Neuronal stem cell (in vitro differentiated cells): ENCODE measurements around the gene XBP1.
"Not testable (repeated sequence)": the region's sequence is repeated elsewhere in the genome, so short reads cannot be mapped to it uniquely, and the experiment has no call there.

Experiments
- DNase-seq: peaks from one replicate; pipeline ENCODE4 v3.0.0-alpha.2; 2013; ENCODE audit warnings: low spot score
- H2AFZ ChIP-seq: one replicate; pipeline ENCODE4 v1.6.1; 2013; ENCODE audit warnings: mild to moderate bottlenecking, low read length, inconsistent platforms
- H2AK5ac ChIP-seq: 2 replicates; pipeline ENCODE4 v1.6.1; 2013; ENCODE audit warnings: low read depth, mild to moderate bottlenecking, inconsistent platforms, low read length, moderate library complexity, mixed read lengths
- H2BK120ac ChIP-seq: 2 replicates; pipeline ENCODE4 v1.6.1; 2013; ENCODE audit warnings: low read depth, mild to moderate bottlenecking, inconsistent platforms, low read length, moderate library complexity, mixed read lengths
- H2BK12ac ChIP-seq: one replicate; pipeline ENCODE4 v1.6.1; 2013; ENCODE audit warnings: low read length, inconsistent platforms
- H2BK15ac ChIP-seq: 2 replicates; pipeline ENCODE4 v1.6.1; 2013; ENCODE audit warnings: mild to moderate bottlenecking, low read length, inconsistent platforms, mixed read lengths
- H2BK5ac ChIP-seq: one replicate; pipeline ENCODE4 v1.6.1; 2013; ENCODE audit warnings: inconsistent platforms, mild to moderate bottlenecking, low read length, moderate library complexity
- H3K14ac ChIP-seq: one replicate; pipeline ENCODE4 v1.6.1; 2013; ENCODE audit warnings: low read length, inconsistent platforms
- H3K18ac ChIP-seq: 2 replicates; pipeline ENCODE4 v1.6.1; 2013; ENCODE audit warnings: low read length, inconsistent platforms
- H3K23ac ChIP-seq: 2 replicates; pipeline ENCODE4 v1.6.1; 2013; ENCODE audit warnings: low read depth, mild to moderate bottlenecking, mixed read lengths, low read length, inconsistent platforms; ENCODE audit not compliant: poor library complexity
- H3K27ac ChIP-seq: replicated peaks from 3 replicates; pipeline ENCODE4 v1.5.1; 2013; ENCODE audit warnings: low read length, inconsistent platforms
- H3K27me3 ChIP-seq, 3 experiments: 2 replicates each; pipeline ENCODE4 v1.6.1; 2013; ENCODE audit warnings: low read length in 3 of 3, mild to moderate bottlenecking in 2 of 3, inconsistent platforms in 1 of 3, low read depth in 1 of 3, mixed read lengths in 1 of 3, moderate library complexity in 1 of 3; ENCODE audit not compliant: control insufficient read depth in 3 of 3, insufficient read depth in 3 of 3
- H3K36me3 ChIP-seq, 2 donors: replicated peaks in 1 of 2; 2 replicates each; pipeline ENCODE4 v1.6.1; 2013; ENCODE audit warnings: low read length in 2 of 2; ENCODE audit not compliant: control insufficient read depth in 2 of 2, insufficient read depth in 2 of 2
- H3K4ac ChIP-seq: 2 replicates; pipeline ENCODE4 v1.6.1; 2013; ENCODE audit warnings: inconsistent platforms, mild to moderate bottlenecking, low read length, moderate library complexity
- H3K4me1 ChIP-seq, 2 donors: 1 replicate in 1 of 2; 2 replicates in 1 of 2; pipeline ENCODE4 v1.6.1; 2013; ENCODE audit warnings: low read length in 2 of 2, low read depth in 1 of 2; ENCODE audit not compliant: control insufficient read depth in 2 of 2, insufficient read depth in 1 of 2
- H3K4me2 ChIP-seq: one replicate; pipeline ENCODE4 v1.6.1; 2013; ENCODE audit warnings: mild to moderate bottlenecking, low read length, inconsistent platforms; ENCODE audit not compliant: insufficient read depth, poor library complexity, severe bottlenecking
- H3K4me3 ChIP-seq, 2 donors: 2 replicates each; pipeline ENCODE4 v1.5.1; 2013; ENCODE audit warnings: low read length in 2 of 2, mild to moderate bottlenecking in 2 of 2, inconsistent platforms in 1 of 2, moderate library complexity in 1 of 2
- H3K79me1 ChIP-seq: one replicate; pipeline ENCODE4 v1.6.1; 2013; ENCODE audit warnings: low read depth, mild to moderate bottlenecking, inconsistent platforms, low read length, moderate library complexity
- H3K9ac ChIP-seq: one replicate; pipeline ENCODE4 v1.6.1; 2013; ENCODE audit warnings: mild to moderate bottlenecking, low read depth, low read length, inconsistent platforms; ENCODE audit not compliant: poor library complexity
- H3K9me3 ChIP-seq, 2 donors: replicated peaks in 1 of 2; 2 replicates each; pipeline versions ENCODE3 to v1.6.1; 2013; ENCODE audit warnings: low read length in 2 of 2, mild to moderate bottlenecking in 2 of 2, inconsistent platforms in 1 of 2, low read depth in 1 of 2, mixed read lengths in 1 of 2, moderate library complexity in 1 of 2; ENCODE audit not compliant: control insufficient read depth in 2 of 2, insufficient read depth in 1 of 2
- H4K8ac ChIP-seq: one replicate; pipeline ENCODE4 v1.6.1; 2013; ENCODE audit warnings: low read depth, mild to moderate bottlenecking, inconsistent platforms, low read length, moderate library complexity
- H4K91ac ChIP-seq: one replicate; pipeline ENCODE4 v1.6.1; 2013; ENCODE audit warnings: low read length, low read depth, mild to moderate bottlenecking, inconsistent platforms; ENCODE audit not compliant: poor library complexity
- WGBS, 2 donors: extraction: QIAGEN DNeasy Blood & Tissue Kit; methylation state at CpG; one replicate each; pipeline ENCODE4 v1.1.7; 2013; ENCODE audit warnings: missing lambda C conversion rate in 2 of 2, mixed read lengths in 1 of 2; ENCODE audit not compliant: insufficient read length in 2 of 2, insufficient replicate concordance in 1 of 2; ENCODE audit errors: extremely low coverage in 2 of 2; 5-methylcytosine and 5-hydroxymethylcytosine counted together

Gene XBP1

DNA sequence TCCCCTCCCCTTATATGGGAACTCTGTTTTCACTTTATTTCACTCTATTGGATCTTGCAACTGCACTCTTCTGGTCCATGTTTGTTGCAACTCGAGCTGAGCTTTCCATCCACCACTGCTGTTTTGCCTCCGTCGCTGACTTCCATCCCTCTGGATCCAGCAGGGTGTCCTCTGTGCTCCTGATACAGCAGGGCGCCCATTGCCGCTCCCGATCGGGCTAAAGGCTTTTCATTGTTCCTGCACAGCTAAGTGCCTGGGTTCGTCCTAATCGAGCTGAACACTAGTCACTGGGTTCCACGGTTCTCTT, 39.0 kb downstream of the XBP1 start:
- WGBS, 2 donors: no CpG with 5 or more reads among the region's 10 CpGs
- no peak for DNase-seq
- no peaks in the 10 kb centered on the region for H3K27me3 ChIP-seq
- no peak overlapping the region for H3K4ac ChIP-seq
- no peak overlapping the region for H3K9ac ChIP-seq
- H3K27ac ChIP-seq: no peak overlapping the region
- H2BK120ac ChIP-seq: no peak overlapping the region
- no peak overlapping the region for H3K14ac ChIP-seq
- H2BK15ac ChIP-seq: no peak overlapping the region
- H3K18ac ChIP-seq: no peak overlapping the region
- no peak overlapping the region for H2AFZ ChIP-seq
- H3K79me1 ChIP-seq: peaks cover 2% of the 10 kb centered on the region
- peaks cover 0 to 6% of the 10 kb centered on the region in 2 donors for H3K9me3 ChIP-seq
- no peak overlapping the region for H3K4me3 ChIP-seq
- H3K4me1 ChIP-seq: peaks cover 3 to 7% of the 10 kb centered on the region in 2 donors
- peaks cover 0 to 3% of the 10 kb centered on the region in 2 donors for H3K36me3 ChIP-seq
- H3K23ac ChIP-seq: no peak overlapping the region
- no peak overlapping the region for H4K91ac ChIP-seq
- H3K4me2 ChIP-seq: no peak overlapping the region
- no peak overlapping the region for H4K8ac ChIP-seq
- H2BK5ac ChIP-seq: no peak overlapping the region
- no peak overlapping the region for H2AK5ac ChIP-seq
- no peak overlapping the region for H2BK12ac ChIP-seq

DNA sequence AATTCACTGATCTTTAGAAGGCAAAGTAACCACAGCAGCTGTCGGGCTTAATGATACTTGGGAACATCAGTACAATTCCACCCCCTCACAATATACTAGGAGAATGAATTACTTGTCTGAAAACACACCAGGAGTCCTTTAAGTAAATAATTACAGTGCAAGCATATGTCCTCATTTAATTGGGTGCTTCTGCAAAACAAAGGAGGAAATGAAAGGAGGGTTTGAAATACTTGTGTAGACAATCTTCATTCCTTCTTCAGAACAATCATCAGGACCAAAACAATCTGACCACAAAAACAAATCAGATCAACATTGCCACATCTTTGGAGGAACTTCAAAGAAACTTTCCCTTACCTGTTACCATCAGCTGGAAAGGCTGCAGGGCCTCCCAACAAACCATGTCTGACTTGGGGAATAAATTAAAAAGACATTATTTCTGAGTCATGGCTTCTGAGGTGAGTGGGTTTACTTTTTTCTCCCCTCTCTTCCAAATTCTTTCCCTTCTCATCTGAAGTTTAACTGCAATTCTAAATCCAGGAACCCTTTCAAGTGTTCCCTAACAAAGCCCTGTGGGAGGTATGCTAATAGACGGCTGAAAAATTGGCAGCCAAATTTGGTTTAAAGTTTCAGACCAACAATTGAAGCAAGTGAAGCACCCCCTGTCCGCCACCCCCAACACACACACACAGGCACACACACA, 40.4 kb downstream of the XBP1 start:
- no CpG with 5 or more reads among the region's 3 CpGs for WGBS, 2 donors
- no peak for DNase-seq
- no peak overlapping the region for H3K4me3 ChIP-seq
- H2BK5ac ChIP-seq: no peak overlapping the region
- H3K4ac ChIP-seq: no peak overlapping the region
- no peak overlapping the region for H3K18ac ChIP-seq
- peak overlapping the region; percentile 80 for H2AFZ ChIP-seq
- H3K9me3 ChIP-seq: peaks cover 0 to 6% of the 10 kb centered on the region in 2 donors
- H4K8ac ChIP-seq: no peak overlapping the region
- no peak overlapping the region for H3K9ac ChIP-seq
- H3K4me2 ChIP-seq: no peak overlapping the region
- peaks cover 2% of the 10 kb centered on the region for H3K79me1 ChIP-seq
- peaks cover 3 to 7% of the 10 kb centered on the region in 2 donors for H3K4me1 ChIP-seq
- H3K23ac ChIP-seq: no peak overlapping the region
- peaks cover 0 to 5% of the 10 kb centered on the region in 2 donors for H3K36me3 ChIP-seq
- no peak overlapping the region for H2BK120ac ChIP-seq
- no peak overlapping the region for H3K27ac ChIP-seq
- no peak overlapping the region for H4K91ac ChIP-seq
- H3K14ac ChIP-seq: no peak overlapping the region
- no peak overlapping the region for H2BK12ac ChIP-seq
- H3K27me3 ChIP-seq: no peaks in the 10 kb centered on the region
- H2BK15ac ChIP-seq: no peak overlapping the region
- no peak overlapping the region for H2AK5ac ChIP-seq

DNA sequence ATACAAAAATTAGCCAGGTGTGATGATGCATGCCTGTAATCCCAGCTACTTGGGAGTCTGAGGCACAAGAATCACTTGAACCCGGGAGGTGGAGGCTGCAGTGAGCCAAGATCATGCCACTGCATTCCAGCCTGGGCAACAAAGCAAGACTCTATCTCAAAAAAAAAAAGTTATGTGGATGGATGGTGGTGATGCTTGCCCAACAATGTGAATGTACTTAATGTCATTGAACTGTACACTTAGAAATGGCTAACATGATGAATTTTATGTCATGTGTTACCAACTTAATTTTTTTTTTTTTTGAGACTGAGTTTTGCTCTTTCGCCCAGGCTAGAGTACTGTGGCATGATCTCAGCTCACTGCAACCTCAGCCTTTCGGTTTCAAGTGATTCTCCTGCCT, 45.9 kb downstream of the XBP1 start:
- H2AFZ ChIP-seq, H3K4me1 ChIP-seq, H3K14ac ChIP-seq, H2AK5ac ChIP-seq, H3K4me3 ChIP-seq, DNase-seq, H2BK12ac ChIP-seq, H2BK5ac ChIP-seq, H4K8ac ChIP-seq, H3K27me3 ChIP-seq, H2BK120ac ChIP-seq, H3K4me2 ChIP-seq, H3K9ac ChIP-seq, H3K79me1 ChIP-seq, H3K9me3 ChIP-seq, H3K18ac ChIP-seq, H3K23ac ChIP-seq, H4K91ac ChIP-seq, H3K4ac ChIP-seq, H2BK15ac ChIP-seq, H3K27ac ChIP-seq: not testable (repeated sequence)
- WGBS, 2 donors: no CpG with 5 or more reads among the region's 3 CpGs
- H3K36me3 ChIP-seq: peaks cover 3 to 35% of the 10 kb centered on the region in 2 donors

DNA sequence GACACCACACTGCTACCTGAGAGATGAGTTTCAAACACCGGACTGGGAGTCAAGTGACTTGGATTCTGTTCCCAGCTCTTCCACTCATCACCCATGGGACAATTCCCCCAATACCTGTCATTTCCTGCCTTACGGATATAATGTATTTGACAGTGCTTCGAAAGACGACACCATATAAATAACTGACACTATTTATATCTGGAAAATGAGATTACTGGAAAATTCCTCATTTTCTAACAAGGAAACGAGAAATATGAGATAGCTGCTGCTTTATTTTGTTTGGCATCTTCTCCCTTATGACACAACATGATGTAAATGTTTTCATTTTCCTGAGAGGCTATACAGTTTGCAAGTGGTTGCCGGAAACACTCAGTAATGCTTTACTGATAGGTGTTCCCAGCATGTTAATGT, 49.9 kb downstream of the XBP1 start:
- no CpG with 5 or more reads among the region's 6 CpGs for whole genome bisulfite sequencing, 2 donors
- H3K36me3 ChIP-seq: peaks cover 17 to 66% of the 10 kb centered on the region in 2 donors

More for the DNA sequence above, 49.9 kb downstream of the XBP1 start:
- Histone ChIP-seq H3K4me2 (no peak overlapping the region), H2AK5ac (no peak overlapping the region), H3K23ac (no peak overlapping the region), H3K79me1 (no peaks in the 10 kb centered on the region), H3K27me3 (no peaks in the 10 kb centered on the region), H3K27ac (no peak overlapping the region), H2BK5ac (no peak overlapping the region), H2BK12ac (no peak overlapping the region), H2BK120ac (no peak overlapping the region), H3K4me3 (no peak overlapping the region), H3K18ac (no peak overlapping the region), H3K4me1 (no peaks in the 10 kb centered on the region), H3K9ac (no peak overlapping the region), H4K8ac (no peak overlapping the region), H3K4ac (no peak overlapping the region), H3K14ac (no peak overlapping the region), H4K91ac (no peak overlapping the region), H2AFZ (no peak overlapping the region), H3K9me3 (no peaks in the 10 kb centered on the region), H2BK15ac (no peak overlapping the region)
- DNase-seq: no peak
